ENCODE measurements around the gene HERC2.

DNA sequence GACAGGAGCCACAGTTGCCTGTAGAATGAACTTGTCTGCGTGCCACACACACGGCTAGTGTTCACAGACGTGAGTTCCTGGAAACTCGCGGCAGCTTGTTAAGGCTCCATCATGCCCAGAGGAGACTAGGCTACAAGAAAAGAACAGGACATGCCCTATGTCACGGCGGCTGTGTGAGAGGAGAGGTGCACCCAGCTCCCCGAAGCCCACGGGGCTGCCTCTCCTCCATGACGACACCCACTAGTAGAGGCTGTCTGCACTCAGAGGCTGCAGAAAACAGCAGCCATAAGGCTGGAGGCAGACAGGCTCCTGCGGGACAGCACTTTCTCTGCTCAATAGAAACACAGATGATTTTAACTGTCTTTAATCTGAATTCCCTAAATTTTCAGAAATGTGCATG is 203.9 kb downstream of the HERC2 start:
- TF ChIP-seq, protein P1, sequence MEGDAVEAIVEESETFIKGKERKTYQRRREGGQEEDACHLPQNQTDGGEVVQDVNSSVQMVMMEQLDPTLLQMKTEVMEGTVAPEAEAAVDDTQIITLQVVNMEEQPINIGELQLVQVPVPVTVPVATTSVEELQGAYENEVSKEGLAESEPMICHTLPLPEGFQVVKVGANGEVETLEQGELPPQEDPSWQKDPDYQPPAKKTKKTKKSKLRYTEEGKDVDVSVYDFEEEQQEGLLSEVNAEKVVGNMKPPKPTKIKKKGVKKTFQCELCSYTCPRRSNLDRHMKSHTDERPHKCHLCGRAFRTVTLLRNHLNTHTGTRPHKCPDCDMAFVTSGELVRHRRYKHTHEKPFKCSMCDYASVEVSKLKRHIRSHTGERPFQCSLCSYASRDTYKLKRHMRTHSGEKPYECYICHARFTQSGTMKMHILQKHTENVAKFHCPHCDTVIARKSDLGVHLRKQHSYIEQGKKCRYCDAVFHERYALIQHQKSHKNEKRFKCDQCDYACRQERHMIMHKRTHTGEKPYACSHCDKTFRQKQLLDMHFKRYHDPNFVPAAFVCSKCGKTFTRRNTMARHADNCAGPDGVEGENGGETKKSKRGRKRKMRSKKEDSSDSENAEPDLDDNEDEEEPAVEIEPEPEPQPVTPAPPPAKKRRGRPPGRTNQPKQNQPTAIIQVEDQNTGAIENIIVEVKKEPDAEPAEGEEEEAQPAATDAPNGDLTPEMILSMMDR (IDR thresholded peaks at IDR 0.05): no peak
- TF ChIP-seq POLR2A (IDR thresholded peaks at IDR 0.05) (no peak), EP300 (IDR thresholded peaks at IDR 0.05) (no peak), POLR2AphosphoS5 (IDR thresholded peaks at IDR 0.05) (no peak)

Data from stomach (tissue), 4 donors.